Neural crest cell (in vitro differentiated cells): ENCODE results near the gene SHROOM3. TPM values are rescaled to one million over a fixed set of nuclear protein-coding genes. Genes with fewer than 3 reads are reported as not detected.

Experiments used
- DNase-seq: peaks from one replicate; pipeline ENCODE4 v3.0.0; 2021; ENCODE audit warnings: low read depth, mixed read lengths, low spot score
- H3K27ac Mint-ChIP-seq: one replicate; pipeline ENCODE4 v1.8.0; 2021; ENCODE audit warnings: mild to moderate bottlenecking, mixed read lengths; ENCODE audit not compliant: unreplicated experiment
- H3K27me3 Mint-ChIP-seq: 2 replicates; pipeline ENCODE4 v1.8.0; 2021; ENCODE audit warnings: low read depth, mild to moderate bottlenecking, mixed read lengths
- H3K36me3 Mint-ChIP-seq: 2 replicates; pipeline ENCODE4 v1.8.0; 2021; ENCODE audit warnings: low read depth, mild to moderate bottlenecking, mixed read lengths
- H3K4me1 Mint-ChIP-seq: 2 replicates; pipeline ENCODE4 v1.8.0; 2021; ENCODE audit warnings: mixed read lengths
- H3K4me3 Mint-ChIP-seq: one replicate; pipeline ENCODE4 v1.8.0; 2021; ENCODE audit warnings: mild to moderate bottlenecking, mixed read lengths
- H3K9me3 Mint-ChIP-seq: 2 replicates; pipeline ENCODE4 v1.8.0; 2021; ENCODE audit warnings: mixed read lengths
- total RNA-seq: library from RNA; stranded (reverse); gene quantifications from 2 replicates; pipeline ENCODE4 v1.2.1, GENCODE V29; 2021
- TF ChIP-seq, protein P1 (sequence below): fragments of 200-600 bp; sonication (generic); conservative IDR thresholded peaks from 2 replicates; pipeline ENCODE4 v1.5.0; 2021; ENCODE audit warnings: antibody characterized with exemption, mild to moderate bottlenecking

Gene SHROOM3
- total RNA-seq, 1 donor from 2014 or later = 40.1 TPM

GRCh38 chr4:76441881-76442280 is 6.9 kb downstream of the SHROOM3 start:
- no peak overlapping the region for H3K27ac Mint-ChIP-seq
- peak overlapping the region; percentile 4 for H3K4me3 Mint-ChIP-seq

GRCh38 chr4:76442807-76443206 is 7.8 kb downstream of the SHROOM3 start:
- H3K4me3 Mint-ChIP-seq = no peak overlapping the region
- no peak for DNase-seq
- TF ChIP-seq, protein P1, sequence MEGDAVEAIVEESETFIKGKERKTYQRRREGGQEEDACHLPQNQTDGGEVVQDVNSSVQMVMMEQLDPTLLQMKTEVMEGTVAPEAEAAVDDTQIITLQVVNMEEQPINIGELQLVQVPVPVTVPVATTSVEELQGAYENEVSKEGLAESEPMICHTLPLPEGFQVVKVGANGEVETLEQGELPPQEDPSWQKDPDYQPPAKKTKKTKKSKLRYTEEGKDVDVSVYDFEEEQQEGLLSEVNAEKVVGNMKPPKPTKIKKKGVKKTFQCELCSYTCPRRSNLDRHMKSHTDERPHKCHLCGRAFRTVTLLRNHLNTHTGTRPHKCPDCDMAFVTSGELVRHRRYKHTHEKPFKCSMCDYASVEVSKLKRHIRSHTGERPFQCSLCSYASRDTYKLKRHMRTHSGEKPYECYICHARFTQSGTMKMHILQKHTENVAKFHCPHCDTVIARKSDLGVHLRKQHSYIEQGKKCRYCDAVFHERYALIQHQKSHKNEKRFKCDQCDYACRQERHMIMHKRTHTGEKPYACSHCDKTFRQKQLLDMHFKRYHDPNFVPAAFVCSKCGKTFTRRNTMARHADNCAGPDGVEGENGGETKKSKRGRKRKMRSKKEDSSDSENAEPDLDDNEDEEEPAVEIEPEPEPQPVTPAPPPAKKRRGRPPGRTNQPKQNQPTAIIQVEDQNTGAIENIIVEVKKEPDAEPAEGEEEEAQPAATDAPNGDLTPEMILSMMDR = no peak
- peaks cover 22% of the 10 kb centered on the region for H3K36me3 Mint-ChIP-seq
- no peaks in the 10 kb centered on the region for H3K27me3 Mint-ChIP-seq
- H3K27ac Mint-ChIP-seq = no peak overlapping the region
- H3K9me3 Mint-ChIP-seq = peaks cover 9% of the 10 kb centered on the region
- peaks cover 61% of the 10 kb centered on the region for H3K4me1 Mint-ChIP-seq

More at GRCh38 chr4:76441881-76442280, 6.9 kb downstream of the SHROOM3 start:
- peaks cover 9% of the 10 kb centered on the region for H3K9me3 Mint-ChIP-seq
- peaks cover 61% of the 10 kb centered on the region for H3K4me1 Mint-ChIP-seq
- DNase-seq = no peak
- no peaks in the 10 kb centered on the region for H3K27me3 Mint-ChIP-seq
- TF ChIP-seq, protein P1 = no peak
- peaks cover 22% of the 10 kb centered on the region for H3K36me3 Mint-ChIP-seq

- DNase-seq = no peak
- peaks cover 9% of the 10 kb centered on the region for H3K9me3 Mint-ChIP-seq
- H3K36me3 Mint-ChIP-seq = peaks cover 22% of the 10 kb centered on the region
- TF ChIP-seq, protein P1 = no peak
- peaks cover 64% of the 10 kb centered on the region for H3K4me1 Mint-ChIP-seq
- H3K27me3 Mint-ChIP-seq = no peaks in the 10 kb centered on the region
- no peak overlapping the region for H3K4me3 Mint-ChIP-seq
- H3K27ac Mint-ChIP-seq = no peak overlapping the region
Measured at GRCh38 chr4:76443376-76443775, 8.3 kb downstream of the SHROOM3 start.

- TF ChIP-seq, protein P1 = no peak
- no peak overlapping the region for H3K27ac Mint-ChIP-seq
- no peak overlapping the region for H3K4me3 Mint-ChIP-seq
- H3K9me3 Mint-ChIP-seq = peaks cover 6% of the 10 kb centered on the region
- no peak for DNase-seq
- H3K36me3 Mint-ChIP-seq = peaks cover 10% of the 10 kb centered on the region
- peaks cover 72% of the 10 kb centered on the region for H3K4me1 Mint-ChIP-seq
- no peaks in the 10 kb centered on the region for H3K27me3 Mint-ChIP-seq
Measured at GRCh38 chr4:76445911-76446310, 10.9 kb downstream of the SHROOM3 start.

- H3K27me3 Mint-ChIP-seq = no peaks in the 10 kb centered on the region
- H3K36me3 Mint-ChIP-seq = peaks cover 7% of the 10 kb centered on the region
- H3K27ac Mint-ChIP-seq = peak overlapping the region; percentile 75
- peaks cover 4% of the 10 kb centered on the region for H3K9me3 Mint-ChIP-seq
- H3K4me1 Mint-ChIP-seq = peaks cover 74% of the 10 kb centered on the region
- H3K4me3 Mint-ChIP-seq = peak overlapping the region; percentile 52
- TF ChIP-seq, protein P1 = no peak
- no peak for DNase-seq
Measured at GRCh38 chr4:76447393-76447851, 12.4 kb downstream of the SHROOM3 start.

GRCh38 chr4:76448211-76448610 is 13.2 kb downstream of the SHROOM3 start:
- Mint-ChIP-seq H3K9me3 (peaks cover 4% of the 10 kb centered on the region), H3K4me1 (peaks cover 69% of the 10 kb centered on the region), H3K27me3 (no peaks in the 10 kb centered on the region), H3K27ac (peak overlapping the region; percentile 0), H3K36me3 (peaks cover 7% of the 10 kb centered on the region), H3K4me3 (peak overlapping the region; percentile 6)
- DNase-seq = no peak
- TF ChIP-seq, protein P1 = no peak
